NCI-H146 (cell line): Measurements from ENCODE around the gene GNA12.

Experiments used
- DNase-seq: peaks from one replicate; lab custom pipeline; 2025; lab: John Stamatoyannopoulos, UW

The GNA12 gene

DNA sequence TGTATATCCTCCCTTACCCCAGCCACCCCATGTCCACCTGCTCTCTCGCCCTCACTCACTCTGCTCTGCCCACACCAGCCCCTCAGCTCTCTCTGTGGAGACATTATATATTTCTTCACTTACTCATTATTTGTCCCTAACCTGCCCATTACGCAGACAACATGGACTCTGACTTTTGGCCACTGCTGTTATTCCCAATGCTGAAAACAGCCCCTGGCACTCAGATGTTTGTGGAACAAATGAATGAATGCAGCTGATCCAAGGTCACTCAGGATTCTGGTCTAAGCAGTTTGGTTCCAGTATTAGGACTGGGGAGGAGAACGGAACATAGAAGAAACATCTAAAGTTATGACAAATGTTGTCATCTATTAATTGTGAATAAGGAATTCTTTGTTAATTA is 26.7 kb downstream of the GNA12 start:
- no peak for DNase-seq

DNA sequence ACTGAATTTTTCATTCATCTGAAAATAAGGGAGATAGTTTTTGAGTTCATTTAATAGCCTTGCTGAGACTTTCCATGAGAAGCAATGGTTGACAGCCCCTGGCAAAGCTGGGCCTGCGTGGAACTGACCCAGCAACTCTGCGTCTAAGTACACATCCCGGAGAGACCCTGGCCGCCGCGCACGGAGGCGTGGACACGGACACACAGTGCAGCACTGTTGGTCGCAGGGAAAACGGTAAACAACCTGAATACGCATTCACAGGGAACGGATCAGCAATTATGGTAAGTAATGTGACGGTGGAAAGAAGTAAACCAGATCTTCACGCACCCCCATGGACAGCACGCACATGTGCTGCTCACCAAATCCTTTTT is 28.2 kb downstream of the GNA12 start:
- DNase-seq, result no peak

- no peak for DNase-seq
These were observed 28.9 kb downstream of the GNA12 start for GRCh38 chr7:2814946-2815874.

DNA sequence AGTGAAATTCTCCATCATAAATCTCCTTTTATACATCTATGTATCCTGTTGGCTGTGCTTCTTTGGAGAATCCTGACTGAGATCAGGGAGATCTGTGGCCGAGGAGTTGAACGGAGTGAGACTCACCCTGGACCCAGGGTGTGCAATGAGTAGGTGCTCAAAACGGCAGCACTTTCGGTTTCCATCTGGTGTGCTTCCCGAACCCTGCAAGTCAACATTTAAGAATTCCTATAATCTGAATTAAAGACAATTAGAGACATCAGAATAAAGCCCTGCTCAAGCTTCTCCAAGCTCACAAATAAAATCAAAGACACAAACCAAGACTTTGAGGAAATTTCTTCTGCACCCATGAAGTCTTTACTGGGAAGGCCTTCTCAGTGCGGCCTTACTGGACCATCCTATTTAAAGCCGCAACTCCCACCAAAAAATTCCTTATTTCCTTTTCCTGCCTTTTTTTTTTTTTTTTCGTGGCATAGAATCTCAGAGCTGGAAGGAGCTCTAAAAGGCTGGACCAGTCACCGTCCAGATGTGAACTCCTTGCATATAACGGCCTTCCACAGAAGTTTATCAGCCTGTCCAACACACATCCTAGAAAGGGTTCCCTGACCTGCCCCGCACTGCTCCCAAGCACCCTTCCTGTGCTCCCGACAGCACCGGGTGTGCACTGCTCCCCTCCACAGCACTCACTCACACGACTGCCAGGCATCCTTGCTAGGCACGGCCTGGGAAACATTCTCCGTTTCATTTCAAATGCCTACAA is 29.7 kb downstream of the GNA12 start:
- no peak for DNase-seq

DNA sequence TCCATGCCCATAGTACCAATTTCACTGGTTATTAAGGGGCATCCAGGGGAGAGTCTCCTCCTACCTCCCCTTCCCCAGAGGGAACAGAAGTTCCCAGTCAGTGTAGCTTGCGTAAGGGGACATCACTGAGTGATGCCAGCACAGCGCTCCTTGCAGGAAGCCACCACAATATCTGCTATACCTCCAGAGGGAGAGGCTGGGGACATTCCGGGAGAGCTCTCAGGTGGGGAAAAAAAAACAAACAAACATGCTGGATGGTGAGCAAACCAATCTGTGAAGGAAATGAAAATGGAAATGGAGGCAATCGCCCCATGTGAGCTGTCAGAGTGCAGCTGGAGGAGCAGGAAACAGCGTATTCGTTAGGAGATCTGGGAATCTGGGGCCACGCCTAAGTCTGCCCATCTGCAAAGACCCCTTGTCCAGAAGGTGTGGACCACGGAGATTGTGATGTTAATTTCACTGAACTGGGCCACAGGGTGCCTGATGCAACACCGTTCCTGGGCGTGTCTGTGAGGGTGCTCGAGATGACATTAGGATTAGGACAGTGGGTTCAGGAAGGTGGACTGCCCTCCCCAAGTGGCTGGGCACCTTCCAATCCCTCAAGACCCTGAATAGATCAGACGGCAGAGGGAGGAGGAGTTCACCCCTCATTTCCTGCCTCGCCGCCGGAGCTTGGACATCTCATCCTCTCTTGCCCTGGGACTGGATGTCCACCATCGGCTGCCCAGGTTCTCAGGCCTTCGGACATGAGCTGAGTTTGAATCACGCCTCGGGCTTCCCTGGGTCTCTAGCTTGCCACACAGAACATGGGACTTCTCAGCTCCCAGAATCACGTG is 30.5 kb downstream of the GNA12 start:
- DNase-seq, result no peak

DNA sequence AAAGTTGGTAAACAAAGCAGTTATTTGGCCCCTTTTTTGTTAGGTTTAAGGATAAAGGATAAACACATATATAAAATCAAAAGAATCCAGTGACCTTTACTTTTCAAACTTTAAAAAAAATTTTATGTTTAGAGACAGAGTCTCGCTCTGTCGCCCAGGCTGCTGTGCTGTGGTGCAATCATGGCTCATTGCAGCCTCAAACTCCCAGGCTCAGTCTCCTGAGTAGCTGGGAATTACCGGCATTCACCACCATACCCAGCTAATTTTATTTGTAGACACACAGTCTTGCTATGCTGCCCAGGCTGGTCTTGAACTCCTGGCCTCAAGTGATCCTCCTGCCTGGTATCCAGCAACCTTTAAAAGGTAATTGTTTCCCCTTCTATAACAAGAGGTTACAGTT is 31.3 kb downstream of the GNA12 start:
- DNase-seq, result no peak

DNA sequence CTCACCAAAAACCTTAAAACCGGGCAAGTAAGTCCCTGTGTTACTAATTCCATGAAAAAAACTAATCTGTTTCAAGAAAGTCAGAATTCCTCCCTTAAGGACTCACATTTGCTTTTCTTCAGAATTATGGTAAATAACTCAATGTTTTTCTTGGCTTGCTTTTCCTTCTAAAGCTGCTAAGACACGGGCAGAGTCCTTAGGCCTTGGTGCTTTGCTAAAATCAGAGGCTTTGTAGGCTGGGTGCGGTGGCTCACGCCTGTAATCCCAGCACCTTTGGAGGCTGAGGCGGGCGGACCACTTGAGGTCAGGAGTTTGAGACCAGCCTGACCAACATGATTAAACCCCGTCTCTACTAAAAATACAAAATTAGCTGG is 32.0 kb downstream of the GNA12 start:
- no peak for DNase-seq

- no peak for DNase-seq
These were observed 32.5 kb downstream of the GNA12 start for GRCh38 chr7:2811476-2812113.

GRCh38 chr7:2810682-2811415 is 33.3 kb downstream of the GNA12 start:
- no peak for DNase-seq

DNA sequence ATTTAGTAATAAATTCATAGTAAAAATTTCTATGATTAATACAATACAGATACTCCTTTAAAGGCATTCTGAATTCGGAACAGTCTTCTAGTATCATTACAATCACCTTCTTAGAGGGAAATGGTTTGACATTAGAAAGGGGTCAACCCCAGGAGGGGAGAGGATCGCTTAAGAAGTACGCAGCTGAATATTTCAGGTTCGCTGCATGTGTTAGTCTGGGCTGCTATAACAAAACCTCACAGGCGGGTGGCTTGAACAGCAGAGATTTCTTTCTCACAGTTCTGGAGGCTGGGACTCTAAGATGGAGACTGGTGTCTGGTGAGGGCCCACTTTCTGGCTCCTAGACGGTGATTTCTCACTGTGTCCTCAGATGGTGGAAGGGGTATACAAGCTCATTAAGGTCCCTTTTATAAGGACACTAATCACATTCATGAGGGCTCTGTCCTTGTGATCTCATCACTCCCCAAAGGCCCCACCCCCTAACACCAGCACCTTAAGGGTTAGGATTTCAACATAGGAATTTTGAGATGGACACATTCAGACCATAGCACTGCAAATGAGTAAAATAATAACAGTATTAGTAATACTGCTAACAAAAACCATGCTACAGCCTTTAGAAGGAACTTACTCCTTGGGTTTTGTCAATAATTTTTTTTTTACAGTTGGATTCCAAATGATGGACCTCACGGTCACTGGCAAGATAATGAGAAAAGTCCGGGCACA is 34.0 kb downstream of the GNA12 start:
- no peak for DNase-seq

DNA sequence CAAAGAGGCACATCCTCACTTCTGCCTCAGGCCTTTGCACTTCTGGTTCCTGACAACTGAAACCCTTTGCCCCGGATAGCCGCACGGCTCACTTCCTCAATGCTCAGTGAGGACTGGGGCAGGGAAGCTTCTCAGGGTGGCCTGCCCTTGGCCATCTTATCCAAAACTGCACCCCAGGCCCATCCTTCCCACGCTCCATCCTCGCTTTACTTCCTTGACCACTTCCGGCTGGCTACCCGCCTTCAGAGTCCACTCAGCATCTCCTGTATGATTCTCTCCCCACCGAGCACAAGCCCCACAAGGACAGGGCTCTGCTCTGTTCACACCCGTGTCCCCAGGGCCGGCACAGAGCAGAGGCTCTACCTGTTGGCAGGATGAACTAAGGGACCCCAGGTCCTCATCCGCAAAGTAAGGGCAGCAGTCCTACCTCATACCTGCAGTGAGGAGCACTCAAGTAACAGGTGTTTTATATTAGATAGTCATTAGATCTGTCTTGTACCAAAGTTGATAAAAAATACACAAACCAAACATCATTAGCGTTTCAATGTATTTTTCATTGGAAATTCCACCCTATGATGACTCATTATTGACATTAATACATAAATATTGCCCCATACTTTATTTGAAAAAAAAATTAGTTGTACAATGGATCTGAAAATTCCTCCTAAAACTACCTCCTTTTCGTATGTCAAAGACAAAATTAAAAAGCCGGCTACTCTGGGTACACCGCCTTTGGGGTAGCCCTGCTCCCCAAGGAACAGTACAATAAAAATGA is 35.0 kb downstream of the GNA12 start:
- DNase-seq, result no peak

GRCh38 chr7:2807845-2808772 is 36.0 kb downstream of the GNA12 start:
- DNase-seq, result no peak

- DNase-seq, result no peak
These were observed 36.7 kb downstream of the GNA12 start for GRCh38 chr7:2807460-2807844.

- no peak for DNase-seq
These were observed 37.5 kb downstream of the GNA12 start for GRCh38 chr7:2806571-2806970.

- DNase-seq, result no peak
These were observed 38.7 kb downstream of the GNA12 start for GRCh38 chr7:2805213-2805944.

DNA sequence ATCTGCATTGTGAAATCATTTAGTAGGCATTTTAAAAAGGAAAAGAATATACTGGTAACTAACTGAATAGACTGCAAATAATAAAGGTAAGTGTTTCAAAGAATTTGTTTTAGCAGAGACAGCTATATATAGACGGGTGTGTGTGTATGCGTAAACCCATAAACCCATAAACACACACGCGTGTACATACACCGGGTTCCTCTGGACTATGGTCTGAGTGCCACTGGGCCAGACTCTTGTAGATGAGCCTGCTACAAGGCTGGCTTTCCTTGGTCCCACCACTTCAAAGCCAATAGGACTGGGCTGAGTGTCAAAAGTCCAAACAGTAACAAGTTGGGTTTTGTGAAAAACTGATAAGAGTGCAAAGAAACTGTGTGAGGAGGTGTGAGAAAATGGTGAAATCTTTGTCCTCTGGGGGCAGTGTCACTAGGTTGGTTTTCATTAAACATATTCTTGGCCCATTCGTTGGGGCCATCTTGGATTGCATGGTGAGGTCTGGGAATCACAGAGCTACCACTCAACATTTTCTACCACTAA is 39.8 kb downstream of the GNA12 start:
- DNase-seq, result no peak

GRCh38 chr7:2803755-2804154 is 40.4 kb downstream of the GNA12 start:
- no peak for DNase-seq

- no peak for DNase-seq
These were observed 40.8 kb downstream of the GNA12 start for GRCh38 chr7:2803342-2803692.
